Activated T-cell treated with anti-CD3 and anti-CD28 coated beads, Interleukin-2, amount 50 U/mL, for 48 hours (primary cell): ENCODE results near the gene NTRK1.
"Not testable (repeated sequence)": the region's sequence is repeated elsewhere in the genome, so short reads cannot be mapped to it uniquely, and the experiment has no call there.

Experiments used
- DNase-seq, 2 experiments: peaks; one replicate each; pipeline ENCODE4 v3.0.0-alpha.2; 2020

Gene NTRK1

GRCh38 chr1:156922986-156923669 is 62.5 kb downstream of the NTRK1 start:
- no peak for DNase-seq

- no peak for DNase-seq
Measured at GRCh38 chr1:156923670-156924477, 63.2 kb downstream of the NTRK1 start.

GRCh38 chr1:156924478-156925153 is 64.0 kb downstream of the NTRK1 start:
- DNase-seq, result no peak

- DNase-seq, result no peak
Measured at GRCh38 chr1:156925154-156926010, 64.7 kb downstream of the NTRK1 start.

DNA sequence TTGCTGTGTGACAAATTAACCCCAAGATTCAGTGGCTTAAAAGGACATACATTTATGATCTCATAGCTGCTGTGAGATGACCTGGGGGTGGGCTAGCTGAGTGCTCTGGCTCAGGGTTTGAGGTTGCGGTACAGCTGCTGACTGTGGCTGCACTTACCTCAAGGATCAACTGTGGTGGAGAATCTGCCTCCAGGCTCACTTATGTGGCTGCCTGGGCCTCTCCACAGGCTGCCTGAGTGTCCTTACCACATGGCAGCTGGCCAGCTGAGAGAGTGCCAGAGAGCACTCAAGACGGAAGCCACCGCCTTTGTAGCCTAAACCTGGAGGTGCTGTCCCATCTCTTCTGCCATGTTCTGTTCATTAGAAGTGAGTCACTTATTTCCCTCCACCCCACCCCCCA is 65.5 kb downstream of the NTRK1 start:
- peak; percentile 62 to 73 for DNase-seq

GRCh38 chr1:156926695-156927094 is 66.0 kb downstream of the NTRK1 start:
- DNase-seq, result not testable (repeated sequence)

DNA sequence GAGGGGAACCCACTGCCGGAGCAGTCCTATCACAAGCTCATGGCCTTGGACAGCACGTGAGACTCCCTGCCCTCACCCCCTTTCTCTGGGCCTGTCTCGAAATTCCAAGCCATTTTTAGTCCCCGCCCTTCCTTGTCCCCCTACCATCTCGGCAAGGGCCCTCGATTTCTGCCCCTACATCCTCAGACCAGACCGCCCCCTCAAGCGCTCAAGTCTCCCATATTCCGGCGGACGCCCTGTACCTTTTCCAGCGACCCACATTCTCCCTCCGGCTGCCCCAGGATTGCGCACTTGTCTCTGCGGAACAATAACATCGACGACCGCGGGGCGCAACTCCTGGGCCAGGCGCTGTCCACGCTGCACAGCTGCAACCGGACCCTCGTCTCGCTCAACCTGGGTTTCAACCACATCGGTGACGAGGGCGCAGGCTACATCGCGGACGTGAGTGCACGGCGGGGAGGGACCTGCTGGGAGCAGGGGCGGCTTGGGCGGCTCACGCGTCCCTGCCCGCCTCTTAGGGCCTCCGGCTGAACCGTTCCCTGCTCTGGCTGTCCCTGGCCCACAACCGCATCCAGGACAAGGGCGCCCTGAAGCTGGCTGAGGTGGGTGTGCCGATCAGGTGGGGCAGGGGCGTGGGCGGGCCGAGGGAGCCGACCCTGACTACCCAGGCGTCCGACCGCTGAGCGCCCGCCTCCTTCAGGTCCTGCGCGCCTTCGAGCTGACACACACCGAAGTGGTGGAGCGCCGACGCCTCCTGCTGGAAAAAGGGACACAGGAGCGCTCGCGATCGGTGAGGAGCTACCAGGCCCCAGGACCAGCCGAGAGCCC is 66.8 kb downstream of the NTRK1 start:
- DNase-seq, result peak; percentile 85

DNA sequence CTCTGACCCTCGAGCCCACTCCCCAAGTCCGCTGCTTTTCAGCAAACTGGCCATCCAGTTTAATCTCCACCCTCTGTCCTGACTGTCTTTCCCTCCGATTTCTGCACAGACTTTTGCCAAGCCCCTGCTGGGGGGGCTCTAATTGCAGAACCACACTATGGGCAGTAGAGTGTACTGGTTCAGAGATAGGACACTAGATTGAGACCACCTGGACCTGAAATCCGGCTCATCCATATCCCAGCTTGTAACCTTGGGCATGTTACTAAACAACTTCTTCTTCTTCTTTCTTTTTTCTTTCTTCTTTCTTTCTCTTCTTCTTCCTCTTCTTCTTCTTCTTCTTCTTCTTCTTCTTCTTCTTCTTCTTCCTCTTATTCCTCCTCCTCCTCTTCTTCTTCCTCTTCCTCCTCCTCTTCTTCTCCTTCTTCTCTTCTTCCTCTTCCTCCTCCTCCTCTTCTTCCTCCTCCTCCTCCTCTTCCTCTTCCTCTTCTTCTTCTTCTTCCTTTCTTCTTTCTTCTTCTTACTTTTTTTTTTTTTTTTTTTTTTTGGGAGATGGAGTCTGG is 67.5 kb downstream of the NTRK1 start:
- DNase-seq, result no peak

DNA sequence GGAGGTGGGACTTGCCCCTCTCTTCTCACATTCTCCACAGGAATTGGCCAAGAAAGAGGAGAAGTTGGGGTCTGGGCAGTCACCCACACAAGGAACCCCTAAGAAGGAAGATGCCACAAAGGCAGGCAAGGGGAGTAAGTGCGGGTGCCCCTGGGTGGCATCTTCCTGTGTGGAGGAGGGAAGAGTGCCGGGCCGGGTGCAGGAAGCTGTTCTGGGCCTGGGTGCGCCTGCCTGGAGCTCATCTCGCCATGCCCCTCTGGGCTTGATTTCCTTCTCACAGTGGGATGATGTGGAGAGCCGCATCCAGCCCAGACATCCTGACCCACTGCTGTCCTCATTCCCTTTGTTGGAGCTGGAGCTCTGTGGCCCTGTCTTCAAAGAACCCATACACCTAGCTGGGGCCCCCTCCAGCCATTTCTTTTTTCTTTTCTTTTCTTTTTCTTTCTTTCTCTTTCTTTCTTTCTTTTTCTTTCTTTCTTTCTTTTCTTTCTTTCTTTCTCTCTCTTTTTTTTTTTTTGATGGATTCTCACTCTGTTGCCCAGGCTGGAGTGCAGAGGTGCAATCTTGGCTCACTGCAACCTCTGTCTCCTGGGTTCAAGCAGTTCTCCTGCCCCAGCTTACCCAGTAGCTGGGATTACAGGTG is 69.1 kb downstream of the NTRK1 start:
- DNase-seq, result no peak

DNA sequence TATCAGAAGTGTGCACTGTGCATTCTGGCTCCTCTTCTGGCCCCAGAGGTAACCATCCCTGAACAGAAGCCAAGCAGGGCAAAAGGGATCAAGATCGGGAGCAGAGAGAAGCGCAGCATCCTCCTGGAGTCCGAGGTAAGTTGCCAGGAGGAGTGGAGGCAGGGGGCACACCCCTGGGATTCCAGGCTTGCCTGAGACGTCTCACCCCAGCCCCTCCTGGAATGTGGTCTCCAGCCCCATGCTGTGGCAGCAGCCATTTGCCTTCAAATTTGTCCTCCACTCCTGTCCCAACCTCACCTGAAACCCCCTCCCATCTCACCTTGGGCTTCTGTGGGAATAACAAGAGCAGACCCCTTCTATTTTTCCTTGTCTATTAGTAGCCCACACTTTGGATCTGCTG is 69.8 kb downstream of the NTRK1 start:
- DNase-seq, result no peak
